Mucosa of stomach (tissue), 1 donor: ENCODE measurements around the gene NFATC2.
"Not testable (repeated sequence)": the region's sequence is repeated elsewhere in the genome, so short reads cannot be mapped to it uniquely, and the experiment has no call there.

ENCODE experiments used
- H3K27me3 ChIP-seq: one replicate; pipeline ENCODE4 v1.7.0; 2013; ENCODE audit warnings: mild to moderate bottlenecking, low read length; ENCODE audit not compliant: control insufficient read depth, insufficient read depth
- H3K36me3 ChIP-seq: one replicate; pipeline ENCODE4 v1.7.0; 2013; ENCODE audit warnings: low read length; ENCODE audit not compliant: control insufficient read depth, insufficient read depth
- H3K4me1 ChIP-seq: one replicate; pipeline ENCODE4 v1.7.0; 2013; ENCODE audit warnings: mild to moderate bottlenecking, low read length; ENCODE audit not compliant: control insufficient read depth, insufficient read depth
- H3K4me3 ChIP-seq: one replicate; pipeline ENCODE4 v1.7.0; 2013; ENCODE audit warnings: low read length
- H3K9ac ChIP-seq: one replicate; pipeline ENCODE4 v1.7.0; 2013; ENCODE audit warnings: mild to moderate bottlenecking, low read length, moderate library complexity
- H3K9me3 ChIP-seq: one replicate; pipeline ENCODE4 v1.7.0; 2013; ENCODE audit warnings: mild to moderate bottlenecking, low read length, moderate library complexity; ENCODE audit not compliant: control insufficient read depth
- donor health status: Pancreatic carcinoma.

The NFATC2 gene

GRCh38 chr20:51578145-51578459, 35.6 kb upstream of the NFATC2 start:
- H3K4me3 ChIP-seq: no peak overlapping the region
- no peaks in the 10 kb centered on the region for H3K36me3 ChIP-seq
- no peaks in the 10 kb centered on the region for H3K4me1 ChIP-seq
- no peak overlapping the region for H3K9ac ChIP-seq
- no peaks in the 10 kb centered on the region for H3K9me3 ChIP-seq
- H3K27me3 ChIP-seq: no peaks in the 10 kb centered on the region

DNA sequence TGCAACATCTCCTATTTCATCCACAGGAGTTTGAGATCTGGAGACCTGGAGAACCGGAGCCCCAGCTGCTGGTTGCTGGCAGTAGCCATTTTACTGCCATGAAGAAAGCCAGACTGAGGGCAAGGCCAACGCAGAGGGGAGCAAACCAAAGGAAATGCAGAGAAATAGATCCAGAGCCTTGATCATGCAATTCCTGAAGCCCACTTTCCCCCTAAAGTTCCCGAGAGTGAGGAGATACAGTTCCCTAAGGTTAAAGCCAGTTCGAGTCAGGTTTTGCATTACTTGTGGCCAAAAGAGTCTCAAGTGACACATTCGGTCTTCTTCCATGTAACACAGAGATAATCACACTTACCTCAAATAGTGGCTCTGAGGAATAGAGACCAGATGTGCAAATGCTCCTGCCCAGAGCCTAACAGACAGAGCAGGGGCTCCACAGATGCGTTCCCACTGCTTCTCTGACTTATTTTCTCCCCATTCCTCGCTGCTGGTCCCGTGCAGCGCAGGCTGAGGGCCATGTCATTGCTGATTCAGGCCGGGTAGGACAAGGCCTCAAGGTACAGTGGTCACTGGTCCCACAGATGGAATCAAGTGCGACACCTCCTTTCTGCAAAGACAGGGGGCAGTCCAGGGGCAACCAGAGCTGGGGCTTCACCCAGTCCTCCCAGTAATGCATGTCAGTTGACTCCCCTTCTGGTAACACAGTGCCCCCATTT, 35.1 kb upstream of the NFATC2 start:
- Histone ChIP-seq H3K4me1 (no peaks in the 10 kb centered on the region), H3K4me3 (no peak overlapping the region), H3K27me3 (no peaks in the 10 kb centered on the region), H3K9me3 (no peaks in the 10 kb centered on the region), H3K9ac (no peak overlapping the region), H3K36me3 (no peaks in the 10 kb centered on the region)

- H3K4me3 ChIP-seq: no peak overlapping the region
- H3K9me3 ChIP-seq: no peaks in the 10 kb centered on the region
- no peak overlapping the region for H3K9ac ChIP-seq
- no peaks in the 10 kb centered on the region for H3K4me1 ChIP-seq
- no peaks in the 10 kb centered on the region for H3K27me3 ChIP-seq
- H3K36me3 ChIP-seq: no peaks in the 10 kb centered on the region
Measured at GRCh38 chr20:51575486-51575885, 33.0 kb upstream of the NFATC2 start.

GRCh38 chr20:51574248-51575033, 31.9 kb upstream of the NFATC2 start:
- H3K36me3 ChIP-seq: no peaks in the 10 kb centered on the region
- H3K9me3 ChIP-seq: no peaks in the 10 kb centered on the region
- H3K4me1 ChIP-seq: no peaks in the 10 kb centered on the region
- no peak overlapping the region for H3K9ac ChIP-seq
- no peak overlapping the region for H3K4me3 ChIP-seq
- H3K27me3 ChIP-seq: no peaks in the 10 kb centered on the region

- no peaks in the 10 kb centered on the region for H3K36me3 ChIP-seq
- H3K9me3 ChIP-seq: no peaks in the 10 kb centered on the region
- no peak overlapping the region for H3K9ac ChIP-seq
- no peak overlapping the region for H3K4me3 ChIP-seq
- no peaks in the 10 kb centered on the region for H3K27me3 ChIP-seq
- H3K4me1 ChIP-seq: no peaks in the 10 kb centered on the region
Measured at GRCh38 chr20:51573576-51574243, 31.2 kb upstream of the NFATC2 start.

DNA sequence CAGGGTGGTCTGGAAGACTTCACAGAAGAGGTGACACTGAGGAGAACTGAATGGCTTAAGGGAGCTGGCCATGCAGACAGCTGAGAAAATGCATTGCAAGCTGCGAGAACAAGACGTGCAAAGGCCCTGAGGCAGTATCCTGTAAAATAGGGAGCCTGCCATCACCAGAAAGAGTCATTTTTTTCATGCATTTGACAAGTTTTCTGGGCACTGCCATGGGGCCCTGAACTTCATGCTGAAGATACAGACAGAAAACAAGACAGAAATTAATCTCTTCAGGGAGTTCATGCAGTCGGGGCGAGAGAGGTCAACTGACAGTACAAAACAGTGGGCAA, 28.9 kb upstream of the NFATC2 start:
- Histone ChIP-seq H3K4me3 (no peak overlapping the region), H3K9ac (no peak overlapping the region), H3K36me3 (no peaks in the 10 kb centered on the region), H3K4me1 (no peaks in the 10 kb centered on the region), H3K9me3 (no peaks in the 10 kb centered on the region), H3K27me3 (peaks cover 9% of the 10 kb centered on the region)

- H3K36me3 ChIP-seq: no peaks in the 10 kb centered on the region
- no peaks in the 10 kb centered on the region for H3K4me1 ChIP-seq
- peaks cover 11% of the 10 kb centered on the region for H3K27me3 ChIP-seq
- peak overlapping the region; percentile 13 for H3K9ac ChIP-seq
- no peak overlapping the region for H3K4me3 ChIP-seq
- H3K9me3 ChIP-seq: no peaks in the 10 kb centered on the region
Measured at GRCh38 chr20:51570739-51571459, 28.4 kb upstream of the NFATC2 start.

- Histone ChIP-seq H3K4me1 (no peaks in the 10 kb centered on the region), H3K4me3 (no peak overlapping the region), H3K9me3 (no peaks in the 10 kb centered on the region), H3K36me3 (no peaks in the 10 kb centered on the region), H3K9ac (peak overlapping the region; percentile 13), H3K27me3 (peaks cover 11% of the 10 kb centered on the region)
Measured at GRCh38 chr20:51569815-51570738, 27.6 kb upstream of the NFATC2 start.

- peaks cover 13% of the 10 kb centered on the region for H3K27me3 ChIP-seq
- H3K9me3 ChIP-seq, H3K4me1 ChIP-seq, H3K9ac ChIP-seq, H3K4me3 ChIP-seq, H3K36me3 ChIP-seq: not testable (repeated sequence)
Measured at GRCh38 chr20:51568533-51568932, 26.0 kb upstream of the NFATC2 start.

DNA sequence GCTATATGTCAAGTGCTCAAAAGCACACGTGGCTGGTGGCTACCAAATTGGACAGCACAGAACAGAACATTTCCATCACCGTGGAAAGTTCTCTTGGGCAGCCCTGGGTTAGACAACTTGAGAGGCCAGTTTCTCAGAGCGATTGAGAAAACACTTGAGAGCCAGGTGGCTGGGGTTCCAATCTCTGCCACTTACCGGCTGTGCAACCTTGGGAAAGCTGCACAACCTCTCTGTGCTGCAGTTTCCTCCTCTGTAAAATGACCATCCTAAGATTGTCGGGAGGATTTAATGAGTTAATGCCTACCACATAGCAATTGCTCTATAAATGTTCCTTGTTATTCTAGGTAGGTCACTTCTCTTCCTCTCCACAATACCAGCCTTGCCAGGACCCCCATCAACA, 25.1 kb upstream of the NFATC2 start:
- H3K27me3 ChIP-seq: peaks cover 22% of the 10 kb centered on the region
- H3K9ac ChIP-seq: no peak overlapping the region
- no peaks in the 10 kb centered on the region for H3K9me3 ChIP-seq
- no peak overlapping the region for H3K4me3 ChIP-seq
- peaks cover 14% of the 10 kb centered on the region for H3K4me1 ChIP-seq
- no peaks in the 10 kb centered on the region for H3K36me3 ChIP-seq

DNA sequence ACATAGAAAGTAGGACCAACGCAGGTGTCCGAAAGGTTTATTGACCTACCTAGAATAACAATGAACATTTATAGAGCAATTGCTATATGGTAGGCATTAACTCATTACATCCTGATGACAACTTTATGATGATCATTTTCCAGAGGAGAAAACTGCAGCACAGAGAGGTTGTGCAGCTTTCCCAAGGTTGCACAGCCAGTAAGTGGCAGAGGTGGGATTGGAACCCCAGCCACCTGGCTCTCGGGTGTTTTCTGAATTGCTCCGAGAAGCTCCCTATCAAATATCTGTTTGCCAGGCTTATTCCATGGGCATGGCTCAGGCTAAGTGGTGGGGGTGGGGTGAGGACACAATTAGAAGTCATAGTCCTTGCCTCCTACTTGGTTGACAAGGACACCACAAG, 24.1 kb upstream of the NFATC2 start:
- Histone ChIP-seq H3K4me3 (no peak overlapping the region), H3K36me3 (no peaks in the 10 kb centered on the region), H3K4me1 (peaks cover 20% of the 10 kb centered on the region), H3K9ac (no peak overlapping the region), H3K27me3 (peaks cover 32% of the 10 kb centered on the region), H3K9me3 (no peaks in the 10 kb centered on the region)
